GM19351 (cell line): Measurements from ENCODE around the gene STRIT1.
"Not testable (repeated sequence)": the region's sequence is repeated elsewhere in the genome, so short reads cannot be mapped to it uniquely, and the experiment has no call there.

Experiments used
- ATAC-seq: cut with Tn5 transposase; IDR thresholded peaks from one replicate; pipeline ENCODE4 v1.9.1; 2021; ENCODE audit warnings: mild to moderate bottlenecking, moderate library complexity; ENCODE audit not compliant: unreplicated experiment

The STRIT1 gene

GRCh38 chr3:155313916-155314315 lies 20.4 kb upstream of the STRIT1 start:
- no peak for ATAC-seq

- ATAC-seq = no peak
These were observed 19.8 kb upstream of the STRIT1 start for GRCh38 chr3:155313300-155313699.

GRCh38 chr3:155312781-155313180 lies 19.3 kb upstream of the STRIT1 start:
- no peak for ATAC-seq

- no peak for ATAC-seq
These were observed 16.1 kb upstream of the STRIT1 start for GRCh38 chr3:155309581-155309980.

GRCh38 chr3:155308831-155309230 lies 15.3 kb upstream of the STRIT1 start:
- ATAC-seq = no peak

- ATAC-seq = no peak
These were observed 13.7 kb upstream of the STRIT1 start for GRCh38 chr3:155307183-155307582.

- ATAC-seq = no peak
These were observed 10.9 kb upstream of the STRIT1 start for GRCh38 chr3:155304394-155304793.

- no peak for ATAC-seq
These were observed 10.1 kb upstream of the STRIT1 start for GRCh38 chr3:155303540-155304097.

- ATAC-seq = no peak
These were observed 9.4 kb upstream of the STRIT1 start for GRCh38 chr3:155302891-155303290.

- ATAC-seq = no peak
These were observed 9.0 kb upstream of the STRIT1 start for GRCh38 chr3:155302481-155302880.

GRCh38 chr3:155297100-155297499 lies 3.6 kb upstream of the STRIT1 start:
- ATAC-seq = no peak

GRCh38 chr3:155296413-155296812 lies 2.9 kb upstream of the STRIT1 start:
- no peak for ATAC-seq

GRCh38 chr3:155292693-155293092 lies 790 bp downstream of the STRIT1 start:
- no peak for ATAC-seq

- no peak for ATAC-seq
These were observed 1.4 kb downstream of the STRIT1 start for GRCh38 chr3:155292133-155292532.

- no peak for ATAC-seq
These were observed 6.7 kb downstream of the STRIT1 start for GRCh38 chr3:155286736-155287135.

GRCh38 chr3:155285936-155286335 lies 7.5 kb downstream of the STRIT1 start:
- no peak for ATAC-seq

- no peak for ATAC-seq
These were observed 10.1 kb downstream of the STRIT1 start for GRCh38 chr3:155283092-155284056.

- no peak for ATAC-seq
These were observed 10.9 kb downstream of the STRIT1 start for GRCh38 chr3:155282385-155283091.

GRCh38 chr3:155281912-155282311 lies 11.6 kb downstream of the STRIT1 start:
- no peak for ATAC-seq

GRCh38 chr3:155276089-155276488 lies 17.4 kb downstream of the STRIT1 start:
- not testable (repeated sequence) for ATAC-seq

GRCh38 chr3:155275159-155275754 lies 18.2 kb downstream of the STRIT1 start:
- ATAC-seq = not testable (repeated sequence)
